ENCODE measurements around the gene SLC2A1. TPM values are rescaled to one million over a fixed set of nuclear protein-coding genes. Genes with fewer than 3 reads are reported as not detected.

The SLC2A1 gene
- total and polyA plus RNA-seq, 9 of the 15 experiments (the other 6 are each of a cell fraction or from before 2014, with no cell fraction given), result 12.6 to 153 (median 48.0) TPM

DNA sequence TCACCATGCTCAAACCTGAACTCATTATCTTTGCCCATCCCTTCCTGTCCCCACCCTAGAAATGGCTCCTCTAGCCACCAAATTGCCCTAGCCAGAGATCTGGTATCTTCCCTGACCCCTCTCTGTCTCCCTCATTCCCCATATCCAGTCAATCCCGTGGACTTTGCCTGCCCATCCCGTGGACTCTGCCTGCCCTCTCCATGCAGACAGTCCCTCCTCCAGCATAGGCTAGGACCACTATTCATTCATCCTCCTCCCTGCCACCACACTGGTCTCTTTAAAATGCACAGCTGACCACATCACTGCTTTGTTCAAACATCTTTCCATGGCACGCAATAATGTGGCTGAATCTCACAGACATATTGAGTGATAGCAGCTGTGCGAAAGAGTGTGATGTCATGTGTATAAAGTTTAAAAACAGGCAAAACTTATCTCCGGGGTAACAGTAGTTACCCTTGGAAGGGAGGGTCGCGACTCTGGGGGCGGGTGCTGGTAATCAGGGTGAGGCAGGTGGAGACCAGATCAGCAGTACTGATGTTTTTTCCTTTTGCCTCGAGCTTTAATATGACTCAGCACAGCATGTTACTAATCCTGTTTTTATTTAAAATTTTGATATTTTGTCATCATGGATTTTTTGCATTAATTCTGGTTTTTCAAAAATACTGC, 4.8 kb upstream of the SLC2A1 start (continued):
- TF ChIP-seq, protein P1, sequence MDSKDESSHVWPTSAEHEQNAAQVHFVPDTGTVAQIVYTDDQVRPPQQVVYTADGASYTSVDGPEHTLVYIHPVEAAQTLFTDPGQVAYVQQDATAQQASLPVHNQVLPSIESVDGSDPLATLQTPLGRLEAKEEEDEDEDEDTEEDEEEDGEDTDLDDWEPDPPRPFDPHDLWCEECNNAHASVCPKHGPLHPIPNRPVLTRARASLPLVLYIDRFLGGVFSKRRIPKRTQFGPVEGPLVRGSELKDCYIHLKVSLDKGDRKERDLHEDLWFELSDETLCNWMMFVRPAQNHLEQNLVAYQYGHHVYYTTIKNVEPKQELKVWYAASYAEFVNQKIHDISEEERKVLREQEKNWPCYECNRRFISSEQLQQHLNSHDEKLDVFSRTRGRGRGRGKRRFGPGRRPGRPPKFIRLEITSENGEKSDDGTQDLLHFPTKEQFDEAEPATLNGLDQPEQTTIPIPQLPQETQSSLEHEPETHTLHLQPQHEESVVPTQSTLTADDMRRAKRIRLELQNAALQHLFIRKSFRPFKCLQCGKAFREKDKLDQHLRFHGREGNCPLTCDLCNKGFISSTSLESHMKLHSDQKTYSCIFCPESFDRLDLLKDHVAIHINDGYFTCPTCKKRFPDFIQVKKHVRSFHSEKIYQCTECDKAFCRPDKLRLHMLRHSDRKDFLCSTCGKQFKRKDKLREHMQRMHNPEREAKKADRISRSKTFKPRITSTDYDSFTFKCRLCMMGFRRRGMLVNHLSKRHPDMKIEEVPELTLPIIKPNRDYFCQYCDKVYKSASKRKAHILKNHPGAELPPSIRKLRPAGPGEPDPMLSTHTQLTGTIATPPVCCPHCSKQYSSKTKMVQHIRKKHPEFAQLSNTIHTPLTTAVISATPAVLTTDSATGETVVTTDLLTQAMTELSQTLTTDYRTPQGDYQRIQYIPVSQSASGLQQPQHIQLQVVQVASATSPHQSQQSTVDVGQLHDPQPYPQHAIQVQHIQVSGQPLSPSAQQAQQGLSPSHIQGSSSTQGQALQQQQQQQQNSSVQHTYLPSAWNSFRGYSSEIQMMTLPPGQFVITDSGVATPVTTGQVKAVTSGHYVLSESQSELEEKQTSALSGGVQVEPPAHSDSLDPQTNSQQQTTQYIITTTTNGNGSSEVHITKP (IDR thresholded peaks at IDR 0.05; ENCODE audit: partially characterized antibody), result peak; percentile 37
- TF ChIP-seq ZNF232 (CRISPR knock-in tag; IDR thresholded peaks at IDR 0.05) (no peak), SRF (CRISPR knock-in tag; IDR thresholded peaks at IDR 0.05) (no peak), ARID1B (IDR thresholded peaks at IDR 0.05) (peak; percentile 99), XRCC4 (IDR thresholded peaks at IDR 0.05; ENCODE audit: extremely low read depth, insufficient read depth, insufficient read length) (no peak), ZNF263 (CRISPR knock-in tag; IDR thresholded peaks at IDR 0.05; ENCODE audit: borderline replicate concordance) (peak; percentile 79), RB1 (IDR thresholded peaks at IDR 0.05; ENCODE audit: low read depth) (no peak), ZNF699 (CRISPR knock-in tag; IDR thresholded peaks at IDR 0.05; ENCODE audit: insufficient replicate concordance) (no peak), MAZ (CRISPR knock-in tag; conservative IDR thresholded peaks at IDR 0.05 in 1 of 2, IDR thresholded peaks at IDR 0.05 in 1 of 2) (peak; percentile 40 to 60), ZNF561 (CRISPR knock-in tag; conservative IDR thresholded peaks at IDR 0.05) (no peak), FOXA1 (IDR thresholded peaks at IDR 0.05; ENCODE audit: borderline replicate concordance) (no peak), SMARCA5 (IDR thresholded peaks at IDR 0.05) (peak; percentile 99), SMAD1 (IDR thresholded peaks at IDR 0.05; ENCODE audit: low read depth, low read length, partially characterized antibody) (peak; percentile 94), SMAD3 (CRISPR knock-in tag; conservative IDR thresholded peaks at IDR 0.05) (peak; percentile 83), CCNT2 (IDR thresholded peaks at IDR 0.05; ENCODE audit: borderline replicate concordance, extremely low read depth, insufficient read length, low read depth, low read length) (peak; percentile 98), FIP1L1 (IDR thresholded peaks at IDR 0.05; ENCODE audit: low read depth, low read length, poor library complexity, severe bottlenecking) (no peak)
- TF ChIP-seq, protein P2, sequence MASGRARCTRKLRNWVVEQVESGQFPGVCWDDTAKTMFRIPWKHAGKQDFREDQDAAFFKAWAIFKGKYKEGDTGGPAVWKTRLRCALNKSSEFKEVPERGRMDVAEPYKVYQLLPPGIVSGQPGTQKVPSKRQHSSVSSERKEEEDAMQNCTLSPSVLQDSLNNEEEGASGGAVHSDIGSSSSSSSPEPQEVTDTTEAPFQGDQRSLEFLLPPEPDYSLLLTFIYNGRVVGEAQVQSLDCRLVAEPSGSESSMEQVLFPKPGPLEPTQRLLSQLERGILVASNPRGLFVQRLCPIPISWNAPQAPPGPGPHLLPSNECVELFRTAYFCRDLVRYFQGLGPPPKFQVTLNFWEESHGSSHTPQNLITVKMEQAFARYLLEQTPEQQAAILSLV (tag; IDR thresholded peaks at IDR 0.05), result no peak
- TF ChIP-seq, protein P3, sequence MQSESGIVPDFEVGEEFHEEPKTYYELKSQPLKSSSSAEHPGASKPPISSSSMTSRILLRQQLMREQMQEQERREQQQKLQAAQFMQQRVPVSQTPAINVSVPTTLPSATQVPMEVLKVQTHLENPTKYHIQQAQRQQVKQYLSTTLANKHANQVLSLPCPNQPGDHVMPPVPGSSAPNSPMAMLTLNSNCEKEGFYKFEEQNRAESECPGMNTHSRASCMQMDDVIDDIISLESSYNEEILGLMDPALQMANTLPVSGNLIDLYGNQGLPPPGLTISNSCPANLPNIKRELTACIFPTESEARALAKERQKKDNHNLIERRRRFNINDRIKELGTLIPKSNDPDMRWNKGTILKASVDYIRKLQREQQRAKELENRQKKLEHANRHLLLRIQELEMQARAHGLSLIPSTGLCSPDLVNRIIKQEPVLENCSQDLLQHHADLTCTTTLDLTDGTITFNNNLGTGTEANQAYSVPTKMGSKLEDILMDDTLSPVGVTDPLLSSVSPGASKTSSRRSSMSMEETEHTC (IDR thresholded peaks at IDR 0.05), result peak; percentile 80; the same call in 1 of the 2 replicates
- TF ChIP-seq, protein P4, sequence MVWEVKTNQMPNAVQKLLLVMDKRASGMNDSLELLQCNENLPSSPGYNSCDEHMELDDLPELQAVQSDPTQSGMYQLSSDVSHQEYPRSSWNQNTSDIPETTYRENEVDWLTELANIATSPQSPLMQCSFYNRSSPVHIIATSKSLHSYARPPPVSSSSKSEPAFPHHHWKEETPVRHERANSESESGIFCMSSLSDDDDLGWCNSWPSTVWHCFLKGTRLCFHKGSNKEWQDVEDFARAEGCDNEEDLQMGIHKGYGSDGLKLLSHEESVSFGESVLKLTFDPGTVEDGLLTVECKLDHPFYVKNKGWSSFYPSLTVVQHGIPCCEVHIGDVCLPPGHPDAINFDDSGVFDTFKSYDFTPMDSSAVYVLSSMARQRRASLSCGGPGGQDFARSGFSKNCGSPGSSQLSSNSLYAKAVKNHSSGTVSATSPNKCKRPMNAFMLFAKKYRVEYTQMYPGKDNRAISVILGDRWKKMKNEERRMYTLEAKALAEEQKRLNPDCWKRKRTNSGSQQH (CRISPR knock-in tag; IDR thresholded peaks at IDR 0.05), result no peak
